HG02970 (cell line): ENCODE data around the gene SLC17A5.
"Not testable (repeated sequence)": the region's sequence is repeated elsewhere in the genome, so short reads cannot be mapped to it uniquely, and the experiment has no call there.

Experiments
- ATAC-seq: cut with Tn5 transposase; IDR thresholded peaks from one replicate; pipeline ENCODE4 v1.9.1; 2021; ENCODE audit warnings: mild to moderate bottlenecking, moderate library complexity, moderate number of reproducible peaks; ENCODE audit not compliant: unreplicated experiment, low FRiP score

The SLC17A5 gene

DNA sequence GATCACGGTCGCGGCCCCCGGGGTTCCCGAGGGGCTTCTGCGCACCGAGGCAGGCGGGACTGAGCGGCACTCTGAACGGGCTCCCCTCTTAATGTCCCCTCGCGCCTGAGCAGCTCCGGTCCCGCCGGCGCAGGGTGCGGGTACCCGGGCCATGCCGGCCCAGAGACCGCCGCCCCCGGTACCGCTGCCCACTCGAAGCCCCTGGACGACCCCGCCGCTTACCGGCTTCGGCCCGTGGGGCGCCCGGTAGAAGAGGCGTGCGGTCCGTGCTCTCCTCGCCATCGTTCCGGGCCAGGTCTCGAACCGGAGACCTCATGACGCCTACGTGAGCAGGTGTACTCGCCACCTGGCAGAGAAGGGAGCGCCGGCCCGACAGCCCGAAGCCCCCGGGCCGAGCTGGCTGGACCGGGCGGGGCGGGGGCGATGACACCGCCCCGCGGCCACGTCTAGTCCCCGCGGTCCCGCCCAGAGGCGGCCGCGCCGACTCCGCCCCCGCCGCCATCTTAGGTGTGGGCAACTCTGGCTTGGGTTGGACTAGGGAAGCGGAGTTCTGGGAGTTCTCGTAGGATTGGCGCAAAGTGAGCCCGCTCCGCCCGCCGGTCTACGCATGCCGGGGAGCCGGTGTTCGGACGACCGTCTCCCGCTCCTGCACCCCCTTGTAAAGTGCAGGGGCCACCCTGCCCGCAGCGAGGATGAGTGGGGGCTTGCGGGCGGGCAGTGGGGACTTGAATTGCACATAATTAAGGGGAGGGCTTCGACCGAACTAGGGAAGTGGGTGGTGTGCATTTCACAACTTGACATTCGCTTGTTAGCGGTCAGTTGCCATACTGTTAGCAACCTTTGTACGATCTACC is at the start of gene SLC17A5:
SLC17A5 (minus strand) TSS at position 422 of the 854 bp plus-strand sequence; CDS start at position 316, 106 bp downstream.
- ATAC-seq: peak; percentile 88

DNA sequence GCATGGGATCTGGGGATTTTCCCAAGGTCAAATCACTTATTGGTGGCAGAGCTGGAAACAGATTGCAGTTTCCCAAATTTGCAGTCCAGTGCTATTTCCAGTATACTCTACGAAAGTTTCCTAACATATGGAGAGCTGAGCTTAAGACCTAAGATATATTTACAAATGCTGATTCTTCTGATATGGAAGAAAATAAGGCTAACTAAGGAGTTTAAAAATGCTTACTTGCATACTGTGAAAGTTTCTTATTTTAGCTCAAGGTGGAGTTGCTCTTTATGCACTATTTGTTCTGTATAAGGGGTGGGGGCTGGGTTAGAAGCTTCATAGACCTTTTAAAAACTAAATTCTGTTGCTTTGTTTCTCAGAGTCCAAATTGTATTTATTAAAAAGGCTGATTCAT is 49.7 kb upstream of the SLC17A5 start:
- ATAC-seq: no peak

DNA sequence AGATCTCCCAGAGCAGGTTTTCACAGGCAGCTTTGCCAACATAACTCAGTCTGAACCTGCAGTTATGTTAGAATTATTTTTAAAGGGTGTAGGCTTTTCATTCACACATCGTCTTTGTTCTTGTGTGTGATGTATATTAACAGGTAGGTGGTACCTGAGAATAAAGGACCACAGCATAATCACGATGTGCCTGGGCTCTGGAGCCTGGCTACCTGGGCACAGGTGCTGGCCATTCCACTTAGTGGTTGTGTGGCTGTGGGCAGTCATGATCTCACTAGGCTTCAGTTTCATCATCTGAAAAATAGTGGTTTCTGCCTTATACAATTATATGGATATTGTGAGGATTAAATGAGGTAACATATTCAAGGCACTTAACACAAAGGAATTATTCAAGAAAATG is 48.7 kb upstream of the SLC17A5 start:
- no peak for ATAC-seq

DNA sequence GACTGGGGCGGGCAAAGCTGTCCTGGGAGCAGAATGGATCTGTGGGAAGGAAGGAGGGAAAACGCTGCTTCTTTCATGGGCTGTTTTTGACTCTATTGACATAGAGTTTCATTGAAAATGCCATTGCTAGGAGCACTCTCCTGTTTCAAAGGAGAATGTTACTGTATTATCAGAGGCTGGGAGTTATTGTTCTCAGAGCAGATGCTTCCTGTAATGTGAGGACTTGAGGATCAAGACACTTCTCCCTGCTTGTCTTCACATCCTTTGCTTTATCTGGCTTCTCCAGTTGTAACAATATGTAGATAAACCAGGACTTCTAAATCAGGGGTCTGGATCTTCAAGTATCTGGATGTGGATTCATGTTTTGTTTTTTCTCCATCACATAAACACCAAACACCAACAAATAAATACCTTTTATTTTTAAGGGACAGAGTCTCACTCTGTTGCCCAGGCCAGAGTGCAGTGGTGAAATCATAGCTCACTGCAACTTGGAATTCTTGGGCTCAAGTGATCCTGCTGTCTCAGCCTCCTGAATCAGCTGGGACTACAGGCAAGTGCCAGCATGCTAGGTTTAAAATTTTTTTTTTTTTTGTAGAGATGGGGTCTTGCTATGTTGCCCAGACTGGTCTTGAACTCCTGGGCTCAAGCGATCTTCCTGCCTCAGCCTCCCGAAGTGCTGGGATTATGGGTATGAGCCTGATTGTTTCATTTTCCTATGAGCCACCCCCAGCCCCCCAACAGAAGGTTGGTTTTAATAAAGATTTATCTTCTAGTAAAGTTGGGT is 46.1 kb upstream of the SLC17A5 start:
- no peak for ATAC-seq

GRCh38 chr6:73696966-73697655 is 43.3 kb upstream of the SLC17A5 start:
- ATAC-seq: no peak

DNA sequence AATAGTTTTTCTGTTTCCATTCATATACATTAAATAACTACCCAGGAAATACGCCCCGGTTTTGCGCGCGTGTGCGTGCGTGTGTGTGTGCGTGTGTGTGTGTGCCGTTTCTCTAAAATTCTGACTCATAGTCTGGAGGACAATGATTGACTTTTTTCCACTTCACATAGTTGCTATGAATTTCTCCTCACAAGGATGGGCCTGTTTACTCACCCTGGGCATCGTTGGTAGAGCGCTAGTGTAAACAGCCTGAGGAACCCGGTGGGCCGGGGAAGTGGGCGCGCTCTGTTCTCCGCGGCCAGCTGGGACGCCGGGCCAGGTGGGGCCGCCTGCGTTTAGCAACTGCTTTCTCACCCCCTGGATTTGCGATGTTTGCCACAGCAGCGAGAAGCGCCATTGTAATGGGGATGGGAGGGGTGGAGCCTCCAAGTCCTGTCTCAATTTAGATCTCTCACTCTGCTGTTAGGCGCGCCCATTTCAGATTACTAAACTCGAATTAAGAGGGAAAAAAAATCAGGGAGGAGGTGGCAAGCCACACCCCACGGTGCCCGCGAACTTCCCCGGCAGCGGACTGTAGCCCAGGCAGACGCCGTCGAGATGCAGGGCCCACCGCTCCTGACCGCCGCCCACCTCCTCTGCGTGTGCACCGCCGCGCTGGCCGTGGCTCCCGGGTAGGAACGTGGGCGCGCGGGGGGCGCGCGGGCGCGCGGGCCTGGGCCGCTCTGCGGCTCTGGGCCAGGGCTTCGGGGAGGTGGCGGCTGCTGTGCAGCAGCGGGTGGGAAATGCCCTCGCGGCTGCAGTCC is 42.0 kb upstream of the SLC17A5 start, which contains the start of gene CD109:
CD109 (plus strand) TSS at position 585 of the 803 bp plus-strand sequence; CDS start at position 598, 13 bp downstream.
- no peak for ATAC-seq

DNA sequence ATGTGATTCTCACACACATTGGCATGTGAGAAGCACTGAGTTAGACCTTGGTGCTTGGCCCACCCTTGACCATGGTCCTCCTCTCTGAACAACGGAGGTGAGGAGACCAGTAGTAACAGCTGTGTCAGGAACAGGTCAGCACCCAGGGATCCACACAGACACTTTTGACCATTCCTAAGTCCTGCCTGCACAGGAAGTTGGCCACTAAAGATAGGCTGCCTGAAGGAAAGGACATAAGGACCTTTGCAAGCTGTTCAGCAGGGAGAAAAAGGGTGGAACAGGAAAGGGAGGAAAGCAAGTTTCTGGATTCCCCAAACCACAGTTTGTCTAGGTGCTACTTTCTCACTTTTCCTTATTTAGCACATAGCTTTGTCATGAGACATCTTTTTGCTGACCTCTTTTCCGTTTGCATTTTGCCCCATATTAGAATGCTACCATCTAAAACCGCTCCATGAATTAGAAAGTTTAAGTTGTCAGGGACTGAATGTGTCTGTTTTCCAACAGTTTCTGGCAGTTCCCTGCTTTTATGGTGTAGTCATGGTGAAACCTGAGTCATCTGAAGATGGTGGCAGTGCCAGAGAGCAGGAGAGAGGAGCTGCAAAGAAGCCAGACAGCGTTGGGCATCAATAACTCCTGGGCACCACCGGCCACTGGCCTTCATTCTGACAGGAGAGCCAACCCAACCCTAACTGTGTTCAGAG is 41.1 kb upstream of the SLC17A5 start:
- no peak for ATAC-seq

- no peak for ATAC-seq
These were observed 37.7 kb upstream of the SLC17A5 start for GRCh38 chr6:73691512-73691911.

- no peak for ATAC-seq
These were observed 36.3 kb upstream of the SLC17A5 start for GRCh38 chr6:73690056-73690455.

DNA sequence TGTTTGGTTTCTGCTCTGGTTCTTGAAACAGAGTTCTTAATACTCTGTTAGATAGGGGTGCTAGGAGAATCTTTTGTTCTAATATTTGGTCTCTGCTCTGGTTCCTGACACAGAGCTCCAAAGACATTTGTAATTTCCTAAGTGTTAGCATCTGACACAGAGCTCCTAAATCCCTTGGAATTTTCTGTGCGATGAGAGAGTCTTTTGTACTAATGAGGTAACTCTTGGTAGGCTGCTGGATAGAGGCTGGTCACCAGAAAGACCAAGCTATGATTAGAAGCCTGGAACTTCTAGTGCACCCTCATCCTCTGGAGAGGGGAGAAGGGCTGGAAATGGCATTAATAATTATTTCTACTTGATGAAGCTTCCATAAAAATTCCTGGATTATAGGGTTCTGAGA is 34.6 kb upstream of the SLC17A5 start:
- no peak for ATAC-seq

GRCh38 chr6:73683574-73683973 is 29.8 kb upstream of the SLC17A5 start:
- not testable (repeated sequence) for ATAC-seq

- no peak for ATAC-seq
These were observed 26.6 kb upstream of the SLC17A5 start for GRCh38 chr6:73680289-73680918.

DNA sequence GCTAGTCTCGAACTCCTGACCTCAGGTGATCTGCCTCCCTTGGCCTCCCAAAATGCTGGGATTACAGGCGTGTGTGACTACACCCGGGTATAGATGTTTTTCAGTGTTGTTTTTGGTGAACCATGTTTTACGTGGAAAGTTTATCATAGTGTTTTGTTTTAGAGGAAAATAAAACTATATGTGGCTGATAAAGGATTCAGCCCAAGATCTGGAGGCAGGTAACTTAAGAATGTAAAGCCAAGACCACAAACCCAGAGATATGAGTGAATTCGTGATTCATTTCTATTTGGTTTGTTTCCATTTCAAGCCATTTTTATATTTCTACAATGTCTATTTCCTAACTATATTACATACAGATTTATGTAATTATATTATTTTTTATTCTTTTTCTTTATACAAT is 26.1 kb upstream of the SLC17A5 start:
- ATAC-seq: not testable (repeated sequence)

- ATAC-seq: no peak
These were observed 25.2 kb upstream of the SLC17A5 start for GRCh38 chr6:73679009-73679408.

DNA sequence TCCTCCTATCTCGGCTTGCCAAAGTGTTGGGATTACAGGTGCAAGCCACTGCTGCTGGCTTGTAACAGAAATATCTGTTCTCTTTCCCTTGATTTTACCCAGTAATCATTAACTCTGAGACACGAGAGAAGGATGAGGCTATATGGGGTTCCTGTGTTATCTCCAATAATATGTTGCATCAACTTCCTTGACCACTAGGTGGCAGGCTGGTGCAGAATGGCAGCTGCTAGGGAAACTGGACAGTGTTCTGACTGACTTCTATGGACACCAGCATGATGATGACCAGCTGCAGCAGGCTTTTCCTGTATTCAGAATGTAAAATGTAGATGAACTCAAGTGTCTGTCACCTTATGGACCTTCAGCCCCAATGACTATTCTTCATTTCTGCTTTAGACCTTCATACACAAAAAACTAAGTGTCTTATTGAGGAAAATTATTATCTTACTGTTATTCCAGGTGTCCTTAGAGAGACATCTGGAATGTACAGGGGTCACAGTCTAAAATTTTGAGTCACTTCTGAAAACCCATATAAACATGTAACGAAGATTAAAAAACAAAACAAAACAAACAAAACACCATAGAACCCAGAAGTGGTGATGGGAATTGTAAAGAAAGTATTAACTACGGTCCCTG is 21.8 kb upstream of the SLC17A5 start:
- ATAC-seq: peak; percentile 88

DNA sequence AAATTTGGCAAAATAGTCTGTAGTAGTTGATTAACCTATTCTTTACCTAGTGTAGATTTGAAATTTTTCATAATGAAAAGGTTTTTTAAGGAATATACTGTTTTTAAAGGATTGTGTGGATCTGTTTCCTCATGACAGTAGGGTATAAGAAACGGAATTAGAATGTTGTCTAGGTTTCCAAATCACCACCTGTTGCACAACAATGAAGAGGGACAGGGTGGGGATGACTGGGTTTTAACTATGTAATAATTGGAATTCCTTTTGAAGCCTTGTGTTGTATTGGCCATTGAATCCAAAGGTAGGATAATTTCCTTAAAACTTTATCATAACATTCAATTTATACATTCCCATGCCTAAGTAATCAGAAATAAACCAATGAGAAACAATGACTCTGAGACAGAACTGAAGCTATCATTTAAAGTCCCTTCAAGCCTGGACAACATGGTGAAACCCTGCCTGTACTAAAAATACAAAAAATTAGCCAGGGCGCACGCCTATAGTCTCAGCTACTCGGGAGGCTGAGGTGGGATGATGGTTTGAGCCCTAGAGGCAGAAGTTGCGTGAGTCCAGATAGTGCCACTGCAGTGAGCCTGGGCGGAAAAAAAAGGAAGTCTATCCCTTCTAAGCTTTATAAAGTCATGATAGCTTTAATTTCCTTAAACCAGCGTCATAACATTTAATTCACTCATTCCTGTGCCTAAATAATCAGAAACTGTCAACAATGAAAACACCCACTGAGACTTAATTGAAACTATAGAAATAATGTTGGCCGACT is 18.3 kb upstream of the SLC17A5 start:
- ATAC-seq: no peak

DNA sequence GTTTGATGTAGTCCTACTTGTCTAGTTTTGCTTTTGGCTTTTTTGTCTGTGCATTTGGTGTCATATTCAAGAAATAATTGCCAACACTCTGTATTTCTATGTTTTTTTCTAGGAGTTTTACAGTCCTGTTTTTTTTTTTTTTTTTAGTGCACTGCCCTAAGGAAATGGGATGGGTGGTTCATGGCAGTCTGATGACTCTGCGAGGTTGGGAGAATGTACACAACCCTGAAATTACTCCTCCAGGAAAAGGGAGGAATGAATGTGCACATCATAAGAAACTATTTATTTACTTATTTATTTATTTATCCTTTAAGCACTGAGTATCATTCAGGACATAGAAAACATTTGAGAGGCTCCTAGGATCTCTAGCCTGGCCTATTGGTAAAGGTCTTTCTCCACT is 15.2 kb upstream of the SLC17A5 start:
- ATAC-seq: no peak

- no peak for ATAC-seq
These were observed 14.0 kb upstream of the SLC17A5 start for GRCh38 chr6:73667798-73668197.
